OCI-M2 (cell line): ENCODE measurements around the gene RPF1.
"Not testable (repeated sequence)": the region's sequence is repeated elsewhere in the genome, so short reads cannot be mapped to it uniquely, and the experiment has no call there.

Experiments
- DNase-seq: peaks from one replicate; lab custom pipeline; 2025; ENCODE audit not compliant: unreplicated experiment; lab: John Stamatoyannopoulos, UW

The RPF1 gene

DNA sequence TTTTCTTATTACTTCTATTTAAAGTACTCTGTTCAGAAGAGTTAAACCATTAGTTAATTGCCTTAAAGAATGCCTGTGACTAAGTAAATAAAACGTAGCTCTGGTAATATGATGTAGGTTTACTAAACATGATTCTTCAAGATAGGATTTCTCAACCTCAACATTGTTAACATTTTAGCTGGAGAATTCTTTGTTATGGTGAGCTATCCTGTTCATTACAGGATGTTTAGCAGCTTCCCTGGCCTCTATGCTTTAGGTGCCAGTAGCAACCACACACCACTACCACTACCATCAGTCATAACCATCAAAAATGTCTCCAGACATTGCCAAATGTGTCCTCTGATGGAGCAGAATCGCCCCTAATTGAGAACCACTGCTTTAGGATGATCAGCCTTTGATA, 10.7 kb downstream of the RPF1 start:
- DNase-seq, result no peak

GRCh38 chr1:84492726-84493125, 13.7 kb downstream of the RPF1 start:
- no peak for DNase-seq

DNA sequence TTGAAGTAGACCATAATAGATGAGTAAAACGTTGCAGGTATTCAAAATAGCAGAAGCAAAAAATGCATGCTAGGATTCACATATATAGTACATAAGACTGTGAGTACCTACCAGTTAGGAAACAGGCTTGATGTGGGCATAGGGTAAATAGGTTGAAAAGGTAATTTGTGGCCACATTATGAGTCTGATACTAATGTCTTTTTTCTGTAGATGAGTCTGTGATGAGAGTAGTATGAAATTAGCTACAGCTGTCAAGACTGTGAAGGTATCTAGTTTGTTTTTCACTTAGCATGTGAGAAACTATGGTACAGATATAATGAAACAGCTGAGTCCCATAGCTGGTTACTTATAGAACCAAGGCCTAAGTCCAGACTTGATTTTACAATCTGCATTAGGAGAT, 14.7 kb downstream of the RPF1 start:
- DNase-seq, result no peak

- DNase-seq, result no peak
These were observed 17.4 kb downstream of the RPF1 start for GRCh38 chr1:84496498-84496897.

DNA sequence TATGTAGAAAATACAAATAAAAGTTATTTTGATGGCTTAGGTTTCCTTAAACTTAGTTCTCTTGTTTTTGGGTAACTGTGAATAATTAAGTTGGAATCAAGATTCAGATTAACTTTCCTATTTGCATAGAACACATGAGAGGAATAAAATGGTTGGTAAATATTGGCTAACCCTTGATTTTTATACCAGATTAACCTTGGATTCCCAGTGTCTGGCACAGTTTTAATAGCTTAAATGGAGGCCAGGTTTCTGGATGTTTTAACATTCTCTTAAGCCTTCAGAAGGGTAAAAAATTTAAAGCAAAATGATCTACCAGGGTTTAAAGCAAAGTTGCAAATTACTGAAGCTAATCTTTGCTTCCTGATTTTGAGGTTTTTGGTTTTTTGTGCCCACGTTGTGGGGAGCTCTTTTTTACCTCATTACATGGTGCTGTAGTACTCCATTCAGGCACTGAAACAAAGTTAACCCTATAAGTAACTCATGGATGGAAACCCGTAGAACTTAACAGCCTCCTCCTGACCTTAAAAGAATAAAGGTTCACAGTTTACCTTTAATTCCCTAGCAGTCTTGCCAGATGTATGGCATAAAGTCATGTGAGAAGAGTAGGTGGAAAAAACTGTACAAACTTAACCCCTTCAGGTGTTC, 18.7 kb downstream of the RPF1 start:
- DNase-seq, result no peak

DNA sequence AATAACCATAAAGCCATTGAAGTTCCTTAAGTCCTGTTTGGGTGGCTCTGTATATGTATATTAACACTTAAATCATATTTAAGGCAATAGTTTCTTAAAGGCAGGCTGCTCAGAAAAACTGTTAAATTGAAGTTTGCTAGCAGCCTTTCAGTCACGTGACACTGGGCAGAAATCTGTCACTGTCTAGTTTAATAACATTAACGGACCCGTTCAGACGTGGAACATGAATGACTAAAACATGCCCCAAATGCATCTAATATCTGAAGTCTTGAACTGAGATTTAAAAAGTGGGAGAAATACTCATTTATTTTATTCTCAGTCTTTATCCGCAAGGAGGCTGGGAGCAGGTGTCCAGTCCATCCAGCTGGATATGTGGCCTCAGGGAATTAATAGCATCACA, 23.9 kb downstream of the RPF1 start:
- DNase-seq, result no peak

GRCh38 chr1:84504580-84505492, 25.8 kb downstream of the RPF1 start:
- DNase-seq, result no peak

GRCh38 chr1:84505493-84506001, 26.5 kb downstream of the RPF1 start:
- no peak for DNase-seq

DNA sequence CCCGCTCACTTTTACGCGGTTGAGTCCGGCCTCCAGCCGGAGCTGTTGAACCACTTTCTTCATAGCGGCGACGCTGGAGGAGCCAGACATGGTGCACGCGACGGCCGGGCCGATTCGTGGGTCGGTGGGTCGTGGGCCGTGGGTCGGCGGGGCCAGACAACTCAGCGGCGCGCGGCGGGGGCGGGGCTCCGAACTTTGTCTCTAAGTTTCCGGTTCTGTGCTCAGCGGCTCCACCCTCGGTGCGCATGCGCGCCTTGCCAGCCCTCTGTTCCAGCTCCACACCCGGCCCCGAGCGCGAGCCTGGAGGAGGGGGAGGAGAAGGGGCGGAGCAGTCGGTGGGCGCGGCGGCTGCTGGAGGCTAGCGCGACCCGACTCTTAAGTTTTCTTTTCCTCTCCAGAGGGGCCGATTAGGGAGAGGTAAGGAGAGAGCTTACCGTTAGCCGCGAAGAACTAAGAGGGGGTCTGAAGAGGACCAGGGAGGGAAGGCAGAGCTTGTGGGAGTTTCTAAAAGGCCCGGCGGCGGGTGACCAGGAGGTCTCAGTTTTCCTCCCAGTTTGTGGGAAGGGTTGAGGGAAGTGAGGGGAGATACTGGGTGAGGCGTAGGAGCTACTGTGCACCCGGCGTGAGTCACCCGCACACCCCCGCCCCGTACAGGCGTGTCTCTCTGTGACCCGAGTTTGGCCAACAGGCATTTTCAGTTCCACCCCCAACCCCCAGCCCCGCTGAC, 27.1 kb downstream of the RPF1 start, which contains the start of the genes GNG5 and SPATA1:
GNG5 (minus strand) TSS at position 580 of the 727 bp plus-strand sequence; CDS start at position 90, 490 bp downstream.
SPATA1 (plus strand) TSS at position 385 of the 727 bp plus-strand sequence. CDS start 9,974 bp downstream, outside the sequence.
- DNase-seq, result peak; percentile 88

DNA sequence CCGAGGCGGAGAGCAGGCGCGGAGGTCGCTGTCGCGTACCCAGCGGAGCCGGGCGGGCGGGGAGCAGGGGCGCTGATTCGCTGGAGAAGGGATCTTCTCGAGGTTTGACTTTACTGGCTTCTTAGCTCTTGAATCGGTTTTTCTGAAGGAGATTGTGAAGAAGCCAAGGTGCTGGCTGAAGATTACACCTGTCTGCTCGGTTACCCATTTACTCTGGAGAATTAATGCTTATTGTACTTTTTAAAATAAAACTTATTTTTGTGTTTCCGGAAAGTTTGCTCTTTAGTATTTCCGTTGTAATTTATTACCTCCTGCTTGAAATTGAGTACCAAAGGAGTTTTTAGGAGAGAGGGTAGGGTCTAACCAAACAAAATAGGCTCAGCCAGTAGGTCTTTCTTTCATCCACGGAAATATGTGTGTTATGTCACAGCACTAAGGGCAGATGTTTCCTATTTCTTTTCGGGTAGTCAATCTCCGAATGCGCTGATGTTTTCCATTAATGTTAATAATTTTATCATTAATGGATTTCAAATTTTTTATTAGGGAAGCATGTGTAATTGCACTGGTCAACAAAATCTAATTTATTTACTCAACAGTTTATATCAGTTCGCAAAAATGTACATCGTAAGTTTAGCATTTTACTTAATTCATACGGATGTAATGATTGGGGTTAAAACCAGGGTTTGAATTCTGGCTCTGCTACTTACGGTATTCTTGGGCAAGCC, 27.8 kb downstream of the RPF1 start:
- DNase-seq, result no peak

GRCh38 chr1:84507887-84508286, 28.8 kb downstream of the RPF1 start:
- DNase-seq, result not testable (repeated sequence)

GRCh38 chr1:84508510-84508909, 29.4 kb downstream of the RPF1 start:
- DNase-seq, result no peak

DNA sequence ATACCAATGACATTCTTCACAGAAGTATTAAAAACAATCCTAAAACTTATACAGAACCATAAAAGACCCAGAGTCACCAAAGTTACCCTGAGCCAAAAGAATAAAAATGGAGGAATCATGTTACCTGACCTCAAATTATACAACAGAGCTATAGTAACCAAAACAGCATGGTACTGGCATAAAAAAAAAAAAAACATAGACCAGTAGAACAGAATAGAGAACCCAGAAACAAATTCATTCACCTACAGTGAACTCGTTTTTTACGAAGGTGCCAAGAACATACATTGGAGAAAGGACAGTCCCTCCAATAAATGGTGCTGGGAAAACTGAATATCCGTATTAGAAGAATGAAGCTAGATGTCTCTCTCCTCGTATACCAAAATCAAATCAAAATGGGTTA, 30.0 kb downstream of the RPF1 start:
- DNase-seq, result no peak

DNA sequence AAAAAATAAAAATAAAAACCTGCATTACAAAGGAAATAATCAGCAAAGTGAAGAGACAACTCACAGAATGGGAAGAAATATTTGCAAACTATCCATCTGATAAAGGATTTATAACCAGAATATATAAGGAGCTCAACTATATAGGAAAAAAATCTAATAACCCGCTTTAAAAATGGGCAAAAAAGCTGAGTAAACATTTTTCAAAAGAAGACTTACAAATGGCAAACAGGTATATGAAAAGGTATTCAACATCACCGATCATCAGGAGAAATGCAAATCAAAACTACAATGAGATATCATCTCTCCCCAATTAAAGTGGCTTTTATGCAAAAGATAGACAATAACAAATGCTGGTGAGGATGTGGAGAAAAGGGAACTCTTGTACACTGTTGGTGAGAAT, 31.1 kb downstream of the RPF1 start:
- DNase-seq, result no peak

DNA sequence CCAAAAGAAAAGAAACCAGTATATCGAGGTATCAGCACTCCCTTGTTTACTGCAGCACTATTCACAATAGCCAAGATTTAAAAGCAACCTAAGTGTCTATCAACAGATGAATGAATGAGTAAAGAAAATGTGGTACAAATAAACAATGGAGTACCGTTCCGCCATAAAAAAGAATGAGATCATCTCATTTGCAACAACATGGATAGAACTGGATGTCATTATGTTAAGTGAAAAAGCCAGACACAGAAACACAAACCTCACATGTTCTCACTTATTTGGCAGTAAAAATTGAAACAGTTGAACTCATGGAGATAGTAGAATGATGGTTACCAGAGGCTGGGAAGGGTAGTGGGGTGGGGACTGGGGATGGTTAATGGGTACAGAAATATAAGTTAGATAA, 31.6 kb downstream of the RPF1 start:
- no peak for DNase-seq

DNA sequence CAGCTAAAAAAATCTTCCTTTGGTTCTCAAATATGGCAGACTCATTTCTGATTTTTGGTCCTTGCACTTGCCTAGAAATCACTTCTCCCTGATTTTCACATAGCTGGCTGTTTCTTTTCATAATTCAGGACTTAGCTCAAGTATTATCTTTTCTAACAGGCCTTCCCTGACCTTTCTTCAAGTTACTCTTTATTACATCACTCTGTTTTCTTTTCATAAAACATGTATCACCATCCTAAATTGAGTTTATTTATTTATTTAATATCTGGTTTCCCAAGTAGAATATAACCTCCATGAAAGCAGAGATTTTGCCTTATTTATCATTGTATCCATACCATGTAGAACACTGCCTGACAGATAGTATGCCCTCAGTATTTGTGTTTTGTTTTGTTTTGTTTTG, 45.5 kb downstream of the RPF1 start:
- DNase-seq, result no peak

- DNase-seq, result no peak
These were observed 46.7 kb downstream of the RPF1 start for GRCh38 chr1:84525779-84526178.

DNA sequence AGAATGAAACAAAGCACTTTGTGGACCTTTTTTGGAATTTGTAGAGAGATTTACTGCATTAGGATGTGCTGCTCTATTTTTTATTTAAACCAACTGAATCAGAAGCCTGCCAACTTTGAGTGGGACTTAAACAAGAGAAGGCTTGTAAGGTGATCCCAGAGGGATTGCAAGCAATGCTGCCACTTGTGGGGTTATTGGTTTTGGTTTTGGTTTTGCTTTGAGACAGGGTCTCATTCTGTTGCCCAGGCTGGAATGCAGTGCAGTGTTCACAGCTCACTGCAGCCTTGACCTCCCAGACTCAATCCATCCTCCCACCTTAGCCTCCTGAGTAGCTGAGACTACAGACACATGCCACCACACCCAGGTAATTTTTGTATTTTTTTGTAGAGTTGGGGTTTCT, 59.5 kb downstream of the RPF1 start:
- no peak for DNase-seq

DNA sequence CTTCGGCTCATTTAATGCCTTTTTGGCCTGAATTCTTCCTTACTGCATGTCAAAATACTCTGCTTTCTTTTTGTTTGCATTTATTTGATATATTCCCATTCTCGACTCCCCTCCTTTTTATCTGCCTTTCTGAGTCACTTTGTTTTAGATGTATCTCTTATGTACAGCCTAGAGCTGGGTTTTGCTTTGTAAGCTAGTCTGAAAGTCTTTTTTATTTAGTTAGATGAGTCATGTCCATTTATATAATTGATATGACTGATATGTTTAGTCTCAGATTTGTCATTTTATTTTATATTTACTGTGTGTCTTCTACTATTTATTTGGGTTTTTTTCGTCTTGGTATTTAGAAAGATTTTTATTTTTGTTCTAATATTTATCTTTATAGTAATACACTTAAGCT, 60.9 kb downstream of the RPF1 start:
- DNase-seq, result no peak

DNA sequence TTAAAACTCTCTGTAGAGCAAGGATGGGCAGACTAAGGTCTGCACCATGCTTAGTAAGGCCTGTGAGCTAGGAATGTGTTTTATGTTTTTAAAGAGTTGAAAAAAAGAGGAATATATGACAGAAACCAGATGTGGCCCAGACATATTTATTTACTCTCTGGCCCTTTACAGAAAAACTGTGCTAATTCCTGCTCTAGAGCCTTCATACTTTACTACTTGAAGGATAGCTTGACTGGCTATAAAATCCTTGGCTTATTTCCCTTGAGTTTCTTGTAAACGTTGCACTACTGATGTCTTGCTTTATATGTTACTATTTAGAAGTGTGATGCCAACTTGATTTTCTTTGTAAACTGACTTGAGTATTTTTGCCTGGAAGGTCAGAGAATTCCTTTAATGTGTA, 61.7 kb downstream of the RPF1 start:
- DNase-seq, result no peak

- DNase-seq, result no peak
These were observed 62.6 kb downstream of the RPF1 start for GRCh38 chr1:84541679-84542078.
